GM23248 (cell line): ENCODE results near the gene QSOX2.

Experiments used
- EZH2 ChIP-seq: fragments of 200-600 bp; sonication (generic); IDR thresholded peaks from 2 replicates; pipeline ENCODE4 v1.6.1; 2018; ENCODE audit warnings: antibody characterized with exemption, mild to moderate bottlenecking; ENCODE audit not compliant: insufficient read depth, poor library complexity, severe bottlenecking
- EZH2phosphoT487 ChIP-seq: fragments of 200-600 bp; sonication (generic); IDR thresholded peaks from 2 replicates; pipeline ENCODE4 v1.6.1; 2018; ENCODE audit warnings: antibody characterized with exemption, moderate library complexity, mild to moderate bottlenecking, low read depth; ENCODE audit not compliant: insufficient read depth

GRCh38 chr9:136160995-136161610 lies 84.5 kb downstream of the QSOX2 start:
- TF ChIP-seq EZH2 (no peak), EZH2phosphoT487 (no peak)
